ENCODE results near the gene ALDH1A2.
"Not testable (repeated sequence)": the region's sequence is repeated elsewhere in the genome, so short reads cannot be mapped to it uniquely, and the experiment has no call there.

The ALDH1A2 gene

GRCh38 chr15:58065445-58066041 is at the start of gene ALDH1A2:
ALDH1A2 (minus strand) TSS chr15:58065711; CDS start chr15:58065650, 61 bp downstream.
- DNase-seq (ENCODE audit: low spot score), result no peak

GRCh38 chr15:58114812-58115211 is 49.3 kb upstream of the ALDH1A2 start:
- DNase-seq (ENCODE audit: low spot score), result no peak

DNA sequence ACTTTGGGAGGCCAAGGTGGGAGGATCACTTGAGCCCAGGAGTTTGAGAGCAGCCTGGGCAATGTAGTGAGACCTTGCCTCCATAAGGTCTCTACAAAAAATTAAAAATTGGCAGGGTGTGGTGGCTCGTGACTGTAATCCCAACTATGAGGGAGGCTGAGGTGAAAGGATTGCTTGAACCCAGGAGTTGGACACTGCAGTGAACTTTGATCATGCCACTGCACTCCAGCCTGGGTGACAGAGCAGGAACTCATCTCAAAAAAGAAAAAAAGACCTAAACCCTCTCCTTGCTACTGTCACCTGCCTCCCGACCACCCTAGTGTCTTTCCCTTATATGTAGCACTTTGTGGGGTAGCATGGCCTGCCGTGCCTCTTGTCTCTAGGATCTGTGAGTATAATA is 48.9 kb upstream of the ALDH1A2 start:
- DNase-seq (ENCODE audit: low spot score), result no peak

DNA sequence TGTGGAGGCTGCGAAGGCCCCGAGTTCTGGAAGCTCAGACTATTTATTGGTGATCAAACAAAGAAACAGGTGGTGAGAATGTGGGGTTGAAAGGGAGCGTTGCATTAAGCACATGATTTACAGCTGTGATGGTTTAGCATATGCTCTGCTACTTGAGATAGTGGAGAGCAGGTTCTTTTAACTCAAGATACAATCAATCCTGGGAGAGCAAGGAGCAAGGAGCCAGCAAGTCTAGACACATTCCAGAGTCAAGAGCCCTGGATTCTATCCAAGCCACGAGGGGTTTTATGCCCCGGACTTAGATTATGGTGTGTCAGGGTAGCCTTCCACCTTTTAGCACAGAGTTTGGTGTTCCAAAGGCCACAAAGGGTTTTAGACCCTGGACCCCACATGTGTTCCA is 47.8 kb upstream of the ALDH1A2 start:
- not testable (repeated sequence) for DNase-seq (ENCODE audit: low spot score)

DNA sequence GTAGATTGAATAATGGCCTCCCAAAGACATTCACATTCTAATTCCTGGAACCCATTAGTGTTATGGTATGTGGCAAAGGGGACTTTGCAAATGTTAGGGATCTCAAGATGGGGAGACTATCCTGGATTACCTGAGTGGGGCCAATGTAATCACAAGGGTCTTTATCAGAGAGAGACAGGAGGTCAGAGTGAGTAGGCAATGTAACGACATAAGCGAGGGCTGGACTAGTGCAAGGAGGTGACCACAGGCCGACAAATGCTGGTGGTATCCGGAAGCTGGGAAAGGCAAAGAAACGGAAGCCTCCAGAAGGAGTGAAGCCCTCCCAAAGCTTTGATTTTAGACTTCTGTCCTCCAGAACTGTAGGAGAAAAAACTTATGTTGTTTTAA is 46.2 kb upstream of the ALDH1A2 start:
- DNase-seq (ENCODE audit: low spot score), result no peak

DNA sequence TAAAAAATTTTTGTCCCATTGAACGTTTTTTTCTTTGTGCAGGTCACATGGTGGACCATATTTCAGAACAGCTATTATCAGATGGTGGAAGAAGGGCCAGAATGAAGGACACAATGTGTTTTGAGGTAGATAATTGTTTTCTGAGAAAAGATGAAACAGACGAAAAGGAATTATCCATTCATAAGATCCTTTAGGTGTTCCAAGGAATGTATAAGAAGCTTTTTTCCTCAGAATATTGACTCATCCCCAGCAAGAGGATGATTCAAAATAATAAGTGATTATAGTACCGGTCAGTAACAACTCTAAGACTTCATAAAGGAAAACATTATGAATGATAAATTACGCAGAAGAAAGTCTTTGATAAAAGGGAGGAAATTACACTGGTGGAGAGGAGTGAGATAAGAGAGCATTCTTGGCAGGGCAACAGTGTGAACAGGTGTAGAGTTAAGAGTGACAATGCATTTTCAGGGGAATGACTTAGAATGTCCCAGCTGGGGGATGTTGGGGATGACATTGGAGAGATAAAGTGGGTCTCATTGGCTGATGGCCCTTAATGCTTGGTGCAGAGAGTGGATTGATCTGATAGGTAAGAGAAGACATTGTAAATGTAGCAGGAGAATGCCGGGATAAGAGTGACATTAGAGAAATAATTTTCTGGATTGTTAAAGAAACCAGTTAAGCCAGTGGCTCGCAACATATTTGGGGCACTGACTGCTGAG is 45.6 kb upstream of the ALDH1A2 start:
- no peak for DNase-seq (ENCODE audit: low spot score)

DNA sequence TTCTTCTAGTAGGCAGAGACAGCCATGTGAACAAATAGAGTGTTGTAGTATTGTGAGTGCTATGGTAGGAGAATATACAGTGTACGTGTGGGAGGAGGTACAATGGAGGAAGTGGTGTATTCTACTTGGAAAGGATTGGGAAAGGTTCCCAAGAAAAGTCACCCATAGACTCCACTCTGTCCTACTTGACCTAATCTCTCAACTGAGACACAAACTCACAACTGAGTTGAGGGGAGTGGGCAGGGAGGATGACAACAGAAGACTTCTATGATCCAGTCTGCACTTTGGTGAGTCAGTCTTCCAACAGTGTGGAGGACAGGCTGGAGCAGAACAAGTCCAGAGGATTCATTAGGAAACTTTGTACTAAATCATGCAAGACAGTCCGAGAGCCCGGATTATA is 43.9 kb upstream of the ALDH1A2 start:
- DNase-seq (ENCODE audit: low spot score), result no peak

DNA sequence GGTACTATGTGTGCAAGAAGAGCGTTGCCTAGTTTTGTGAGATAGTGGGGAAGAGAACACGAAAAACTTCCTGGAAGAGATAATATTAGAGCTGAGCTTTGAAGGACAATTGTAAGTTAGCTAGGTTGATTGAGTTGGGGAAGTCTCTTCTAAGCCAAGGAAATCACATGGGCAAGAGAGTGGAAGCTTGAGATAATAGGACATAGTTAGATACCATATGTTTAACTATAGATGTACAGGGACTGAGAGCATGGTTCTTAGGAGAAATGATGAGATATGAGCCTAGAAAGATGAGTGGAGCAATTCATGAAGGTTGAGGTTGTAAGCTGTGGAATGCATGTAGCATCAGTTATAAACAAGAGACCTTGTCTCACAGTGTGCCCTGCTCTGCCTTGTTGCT is 42.6 kb upstream of the ALDH1A2 start:
- no peak for DNase-seq (ENCODE audit: low spot score)

- DNase-seq (ENCODE audit: low spot score), result no peak
Measured at GRCh38 chr15:58103482-58103881, 38.0 kb upstream of the ALDH1A2 start.

GRCh38 chr15:58096529-58097084 is 31.1 kb upstream of the ALDH1A2 start:
- DNase-seq (ENCODE audit: low spot score), result no peak

- no peak for DNase-seq (ENCODE audit: low spot score)
Measured at GRCh38 chr15:58095415-58095814, 29.9 kb upstream of the ALDH1A2 start.

DNA sequence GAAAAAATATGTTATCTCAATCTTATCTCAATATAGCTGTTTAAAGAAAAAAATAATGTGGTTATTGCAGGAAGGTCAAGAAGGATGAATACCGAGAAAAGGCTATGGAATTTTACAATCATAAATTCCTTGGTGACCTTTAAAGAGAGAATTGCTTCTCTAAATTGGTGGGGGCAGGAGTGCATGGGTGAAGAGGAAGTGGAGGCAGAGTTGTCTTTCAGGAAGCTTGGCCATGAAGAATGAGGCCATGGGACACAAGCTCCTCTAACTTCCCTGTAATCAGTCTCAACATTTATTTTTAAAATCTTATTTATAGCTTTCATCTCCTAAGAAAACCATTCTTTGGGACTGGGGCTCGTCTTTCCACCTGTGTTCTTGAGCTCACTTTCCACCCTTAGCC is 22.4 kb upstream of the ALDH1A2 start:
- no peak for DNase-seq (ENCODE audit: low spot score)

DNA sequence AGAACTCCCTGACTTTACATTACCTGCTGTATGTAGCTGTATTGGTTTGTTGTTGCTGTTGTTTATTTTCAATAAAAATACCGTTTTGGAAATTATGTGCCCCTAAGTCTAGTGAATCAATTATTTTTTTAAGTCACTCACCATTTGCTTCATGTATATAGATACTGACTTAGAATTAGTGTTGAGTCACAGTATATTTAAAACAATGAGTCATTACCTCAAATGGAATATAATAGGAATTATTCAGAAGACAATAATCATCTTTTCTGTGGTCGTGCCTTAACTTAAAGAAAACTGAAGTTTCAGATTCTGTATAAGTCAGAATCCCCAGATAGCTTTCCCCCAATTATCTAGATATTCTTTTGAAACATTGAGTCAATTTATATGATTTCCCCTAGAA is 21.0 kb upstream of the ALDH1A2 start:
- DNase-seq (ENCODE audit: low spot score), result no peak

DNA sequence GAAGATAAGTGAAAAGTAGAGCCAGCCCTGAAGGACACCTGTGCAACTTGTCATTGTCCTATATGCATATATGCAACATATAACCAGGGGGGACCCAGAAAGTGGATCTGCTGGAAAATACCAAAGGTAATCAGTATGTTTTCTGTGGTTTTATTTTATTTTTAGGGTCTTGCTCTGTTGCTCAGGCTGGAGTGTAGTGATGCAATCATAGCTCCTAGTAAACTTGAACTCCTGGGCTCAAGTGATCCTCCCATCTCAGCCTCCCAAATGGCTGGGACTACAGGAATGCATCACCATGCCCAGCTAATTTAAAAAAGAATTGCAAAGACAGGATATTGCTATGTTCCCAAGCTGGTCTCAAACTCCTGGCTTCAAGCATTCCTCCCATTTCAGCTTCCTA is 18.0 kb upstream of the ALDH1A2 start:
- no peak for DNase-seq (ENCODE audit: low spot score)

GRCh38 chr15:58081891-58082290 is 16.4 kb upstream of the ALDH1A2 start:
- no peak for DNase-seq (ENCODE audit: low spot score)

GRCh38 chr15:58081456-58081855 is 15.9 kb upstream of the ALDH1A2 start:
- no peak for DNase-seq (ENCODE audit: low spot score)

DNA sequence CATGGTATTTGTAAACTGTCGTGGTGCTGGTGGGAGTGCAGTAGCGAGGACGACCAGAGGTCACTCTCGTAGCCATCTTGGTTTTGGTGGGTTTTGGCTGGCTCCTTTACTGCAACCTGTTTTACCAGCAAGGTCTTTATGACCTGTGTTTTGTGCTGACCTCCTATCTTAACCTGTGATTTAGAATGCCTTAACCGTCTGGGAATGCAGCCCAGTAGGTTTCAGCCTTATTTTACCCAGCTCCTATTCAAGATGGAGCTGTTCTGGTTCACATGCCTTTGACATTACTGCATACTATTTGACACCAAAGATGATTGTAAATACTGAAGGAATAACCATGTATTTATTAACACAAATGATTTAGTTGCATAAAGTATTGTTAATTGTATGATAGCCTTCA is 15.4 kb upstream of the ALDH1A2 start:
- DNase-seq (ENCODE audit: low spot score), result not testable (repeated sequence)

- no peak for DNase-seq (ENCODE audit: low spot score)
Measured at GRCh38 chr15:58080398-58080797, 14.9 kb upstream of the ALDH1A2 start.

- no peak for DNase-seq (ENCODE audit: low spot score)
Measured at GRCh38 chr15:58078591-58078990, 13.1 kb upstream of the ALDH1A2 start.

GRCh38 chr15:58077427-58077826 is 11.9 kb upstream of the ALDH1A2 start:
- no peak for DNase-seq (ENCODE audit: low spot score)

- DNase-seq (ENCODE audit: low spot score), result no peak
Measured at GRCh38 chr15:58074452-58074851, 8.9 kb upstream of the ALDH1A2 start.

DNA sequence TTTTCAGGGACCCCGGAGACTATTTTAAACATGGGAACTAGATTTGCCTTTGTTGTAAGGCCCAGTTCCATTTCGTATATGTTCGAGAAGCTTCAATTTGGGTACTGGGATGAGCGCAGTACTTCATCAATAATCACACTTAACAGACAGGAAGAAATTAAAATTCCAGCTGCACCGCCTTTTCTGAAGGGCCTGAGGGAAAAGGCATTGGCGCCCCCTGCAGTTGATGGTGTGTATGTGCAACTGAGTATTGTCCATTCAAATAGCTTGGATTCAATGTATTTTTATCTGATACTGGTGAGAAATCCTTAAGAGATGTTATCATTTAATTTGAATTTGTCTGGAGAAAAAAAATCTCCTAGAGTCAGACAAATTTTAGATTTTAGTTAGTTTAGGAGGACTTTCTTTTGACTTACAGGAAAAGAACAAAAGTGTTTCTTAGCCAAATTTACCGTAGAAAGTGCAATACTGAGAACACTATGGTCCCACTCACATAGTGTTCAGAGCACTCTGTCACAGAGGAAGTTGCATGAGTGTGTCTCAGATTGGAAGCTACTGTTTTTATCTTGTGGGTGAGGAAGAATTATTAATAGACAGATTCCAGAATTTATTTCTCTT is 5.4 kb upstream of the ALDH1A2 start:
- no peak for DNase-seq (ENCODE audit: low spot score)

DNA sequence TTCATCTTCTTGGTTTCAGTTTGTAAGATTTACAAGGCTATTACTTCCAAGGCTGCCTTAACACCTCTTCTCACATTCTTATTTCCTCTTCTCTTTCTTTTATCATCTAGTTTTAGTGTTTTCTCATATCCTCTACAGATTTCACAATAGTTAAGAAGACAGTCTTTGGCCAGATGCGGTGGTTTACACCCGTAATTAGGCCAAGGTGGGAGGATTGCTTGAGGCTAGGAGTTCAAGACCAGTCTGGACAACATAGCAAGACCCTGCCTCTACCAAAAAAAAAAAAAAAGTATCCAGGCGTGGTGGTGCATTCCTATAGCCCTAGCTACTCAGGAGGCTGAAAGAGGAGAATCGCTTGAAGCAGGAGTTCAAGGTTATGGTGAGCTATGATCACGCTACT is 3.5 kb upstream of the ALDH1A2 start:
- DNase-seq (ENCODE audit: low spot score), result no peak

All from hepatic stellate cell (primary cell).